GM12878 (cell line): ENCODE results near the gene BARX2. TPM values are rescaled to one million over a fixed set of nuclear protein-coding genes. Genes with fewer than 3 reads are reported as not detected.

Experiments
- ATAC-seq: fragments of 200-7000 bp; cut with Tn5 transposase; 3 replicates; pipeline ENCODE4 v1.9.1; 2020; ENCODE audit warnings: mild to moderate bottlenecking, moderate library complexity
- BruUV-seq: library from RNA; stranded (reverse); fragments of 400-500 nt; replicated peaks from 2 replicates; lab custom pipeline; 2021; lab: Mats Ljungman, UMichigan
- CTCF ChIA-PET: fragments of 300-600 bp; sonication (Branson Sonifier 250); formaldehyde crosslinking; extraction: SDS; loops from one replicate; lab custom pipeline; 2021; ENCODE audit warnings: inconsistent platforms; lab: Yijun Ruan, JAX
- POLR2A ChIA-PET: fragments of 350-600 bp; formaldehyde crosslinking; extraction: SDS; loops from one replicate; lab custom pipeline; 2021; ENCODE audit warnings: inconsistent platforms; lab: Charles Lee
- RAD21 ChIA-PET: fragments of 300-600 bp; sonication (Branson Sonifier 250); formaldehyde crosslinking; loops from one replicate; lab custom pipeline; 2023; ENCODE audit warnings: antibody characterized with exemption; ENCODE audit not compliant: unreplicated experiment; lab: Charles Lee
- SMC1A ChIA-PET: fragments of 300-600 bp; sonication (Branson Sonifier 250); formaldehyde crosslinking; loops from one replicate; lab custom pipeline; 2023; ENCODE audit not compliant: unreplicated experiment, uncharacterized antibody; lab: Charles Lee
- DNase-seq: peaks from one replicate; pipeline ENCODE4 v3.0.0-alpha.2; 2011; ENCODE audit warnings: low read depth, low spot score
- FAIRE-seq: peaks from 3 replicates; lab custom pipeline; 2011; peaks lifted over from hg19 to GRCh38; lab: Jason Lieb, UNC
- H2AFZ ChIP-seq: 2 replicates; pipeline ENCODE4 v1.6.0; 2011; ENCODE audit warnings: low read depth, low read length, control low read depth; ENCODE audit not compliant: control insufficient read depth
- H3K27ac ChIP-seq: 2 replicates; pipeline ENCODE4 v1.5.1; 2011; ENCODE audit warnings: control low read depth; ENCODE audit not compliant: control insufficient read depth, insufficient read depth
- H3K27me3 ChIP-seq, 2 experiments: replicated peaks in 1 of 2; 2 replicates each; pipeline versions ENCODE4 v1.6.0 to v1.6.1; 2011; ENCODE audit warnings: low read length in 1 of 2; ENCODE audit not compliant: control insufficient read depth in 2 of 2, insufficient read depth in 2 of 2
- H3K36me3 ChIP-seq, 2 experiments: 2 replicates each; pipeline ENCODE4 v1.5.1; 2011; ENCODE audit warnings: low read length in 1 of 2; ENCODE audit not compliant: control insufficient read depth in 2 of 2, insufficient read depth in 2 of 2
- H3K4me1 ChIP-seq: 2 replicates; pipeline ENCODE4 v1.6.1; 2011; ENCODE audit warnings: mild to moderate bottlenecking, low read length, moderate library complexity, mixed read lengths; ENCODE audit not compliant: control insufficient read depth, insufficient read depth
- H3K4me2 ChIP-seq: 2 replicates; pipeline ENCODE4 v1.6.0; 2011; ENCODE audit warnings: control low read depth; ENCODE audit not compliant: control insufficient read depth, insufficient read depth
- H3K4me3 ChIP-seq: fragments of 200-600 bp; sonication (generic); 2 replicates; pipeline ENCODE4 v1.5.1; 2016
- H3K79me2 ChIP-seq: 2 replicates; pipeline ENCODE4 v1.6.0; 2011; ENCODE audit warnings: low read length; ENCODE audit not compliant: control insufficient read depth, insufficient read depth
- H3K9ac ChIP-seq: 2 replicates; pipeline ENCODE4 v1.8.0; 2011; ENCODE audit warnings: low read length, control low read depth, mixed read lengths; ENCODE audit not compliant: control insufficient read depth, insufficient read depth
- H3K9me3 ChIP-seq: replicated peaks from 3 replicates; pipeline ENCODE4 v1.5.1; 2011; ENCODE audit warnings: mild to moderate bottlenecking, low read length; ENCODE audit not compliant: control insufficient read depth, insufficient read depth
- H4K20me1 ChIP-seq: 2 replicates; pipeline ENCODE4 v1.6.0; 2011; ENCODE audit not compliant: control insufficient read depth, insufficient read depth
- CBX3 ChIP-seq: fragments of 200-600 bp; sonication (generic); IDR thresholded peaks from 2 replicates; pipeline ENCODE4 v1.6.1; 2016; ENCODE audit warnings: low read depth, borderline replicate concordance
- CHD1 ChIP-seq: IDR thresholded peaks from 2 replicates; pipeline ENCODE4 v1.6.1; 2012; ENCODE audit warnings: low read depth, low read length, improper control_type of control experiment
- CHD2 ChIP-seq: IDR thresholded peaks from 2 replicates; pipeline ENCODE4 v1.6.1; 2011; ENCODE audit warnings: low read depth, low read length, improper control_type of control experiment, borderline replicate concordance
- ELK1 ChIP-seq: IDR thresholded peaks from 2 replicates; pipeline ENCODE4 v1.6.1; 2012; ENCODE audit warnings: low read depth, low read length, improper control_type of control experiment
- ETV6 ChIP-seq, 2 experiments: fragments of 450-650 bp in 1 of 2; IDR thresholded peaks in 1 of 2; conservative IDR thresholded peaks in 1 of 2; 2 replicates each; pipeline ENCODE4 v1.6.1; 2014; ENCODE audit warnings: antibody characterized with exemption in 1 of 2, borderline replicate concordance in 1 of 2, low read depth in 1 of 2, mild to moderate bottlenecking in 1 of 2, moderate library complexity in 1 of 2
- EZH2 ChIP-seq: IDR thresholded peaks from 2 replicates; pipeline ENCODE4 v1.6.1; 2012; ENCODE audit warnings: low read depth, mild to moderate bottlenecking, control low read depth, inconsistent platforms, low read length, borderline replicate concordance; ENCODE audit not compliant: control insufficient read depth
- GABPA ChIP-seq: IDR thresholded peaks from 2 replicates; pipeline ENCODE4 v1.6.1; 2014; ENCODE audit warnings: antibody characterized with exemption, low read depth, mild to moderate bottlenecking, inconsistent platforms
- LARP7 ChIP-seq: fragments of 450-650 bp; IDR thresholded peaks from 2 replicates; pipeline ENCODE4 v1.6.1; 2017; ENCODE audit warnings: mild to moderate bottlenecking
- MLLT1 ChIP-seq: fragments of 450-650 bp; IDR thresholded peaks from 2 replicates; pipeline ENCODE4 v1.6.1; 2016; ENCODE audit warnings: mild to moderate bottlenecking
- NFXL1 ChIP-seq: fragments of 450-650 bp; IDR thresholded peaks from 2 replicates; pipeline ENCODE4 v1.6.1; 2017; ENCODE audit warnings: antibody characterized with exemption, mild to moderate bottlenecking, borderline replicate concordance
- NR2F1 ChIP-seq: fragments of 450-650 bp; conservative IDR thresholded peaks from 2 replicates; pipeline ENCODE4 v1.6.1; 2017; ENCODE audit warnings: mild to moderate bottlenecking
- RAD51 ChIP-seq: fragments of 450-650 bp; IDR thresholded peaks from 2 replicates; pipeline ENCODE4 v1.6.1; 2016; ENCODE audit warnings: moderate library complexity, mild to moderate bottlenecking, inconsistent platforms
- RBBP5 ChIP-seq: fragments of 200-600 bp; sonication (generic); conservative IDR thresholded peaks from 2 replicates; pipeline ENCODE4 v1.6.1; 2016
- SREBF1 ChIP-seq: IDR thresholded peaks from 2 replicates; pipeline ENCODE4 v1.6.1; 2012; ENCODE audit warnings: mild to moderate bottlenecking, low read length
- SUPT20H ChIP-seq: IDR thresholded peaks from 2 replicates; pipeline ENCODE4 v1.6.1; 2011; ENCODE audit warnings: low read depth, mild to moderate bottlenecking, low read length, moderate library complexity, borderline replicate concordance; ENCODE audit not compliant: control insufficient read depth
- TARDBP ChIP-seq: IDR thresholded peaks from 2 replicates; pipeline ENCODE4 v1.6.1; 2016; ENCODE audit warnings: borderline replicate concordance
- ZBED1 ChIP-seq: IDR thresholded peaks from 2 replicates; pipeline ENCODE4 v1.6.1; 2016; ENCODE audit warnings: borderline replicate concordance
- ZBTB33 ChIP-seq: fragments of 450-650 bp; IDR thresholded peaks from 2 replicates; pipeline ENCODE4 v1.6.1; 2017; ENCODE audit warnings: mild to moderate bottlenecking
- ZNF24 ChIP-seq: fragments of 450-650 bp; IDR thresholded peaks from 2 replicates; pipeline ENCODE4 v1.6.1; 2017; ENCODE audit warnings: antibody characterized with exemption, mild to moderate bottlenecking
- WGBS: methylation state at CpG from one replicate; pipeline ENCODE4 v1.1.6; 2016; ENCODE audit warnings: low lambda C conversion rate; ENCODE audit not compliant: insufficient replicate concordance, insufficient coverage; ENCODE audit errors: missing lambda C conversion rate; 5-methylcytosine and 5-hydroxymethylcytosine counted together
- in situ Hi-C: fragments of 300-500 bp; cut with MboI; formaldehyde crosslinking; loops from 9 replicates; pipeline ENCODE4 v1.14.3; 2018; ENCODE audit warnings: mixed read lengths
- intact Hi-C: fragments of 100-400 bp; cut with micrococcal nuclease; formaldehyde crosslinking; loops from one replicate; pipeline ENCODE4 v1.14.2; 2022; ENCODE audit not compliant: unreplicated experiment
- polyA plus RNA-seq, 11 experiments: library from polyadenylated mRNA; depleted of rRNA in 4 of 11; unstranded in 6 of 11; stranded (reverse) in 5 of 11; fragments of >200 nt; fragmentation: Nextera tagmentation in 4 of 11; fragmentation: Illumina TruSeq in 1 of 11; extraction: Ambion mirVana in 4 of 11; extraction: Trizol in 1 of 11; gene quantifications; 1 replicate in 1 of 11; 2 replicates in 10 of 11; pipeline versions ENCODE4 v1.2.1 to v1.2.3, GENCODE V29; 2011 to 2016; ENCODE audit warnings: inconsistent platforms in 2 of 11, missing spikeins in 2 of 11, low read depth in 1 of 11
- total RNA-seq, 4 experiments: library from RNA; depleted of rRNA in 3 of 4; stranded (reverse); fragments of >200 nt in 3 of 4; fragmentation: Illumina TruSeq in 1 of 4; extraction: Trizol in 1 of 4; gene quantifications; 2 replicates each; pipeline versions ENCODE4 v1.2.1 to v1.2.3, GENCODE V29; 2013 to 2021

The BARX2 gene
- total and polyA plus RNA-seq, 10 of the 15 experiments (the other 5 are each of a cell fraction or from before 2014, with no cell fraction given) = 0.07 to 0.84 TPM; not detected in 8

GRCh38 chr11:129383502-129383901, 7.9 kb downstream of the BARX2 start:
- CTCF ChIA-PET = no interaction called here
- no peaks in the 10 kb centered on the region for H4K20me1 ChIP-seq
- no peaks in the 10 kb centered on the region for H3K79me2 ChIP-seq
- H3K36me3 ChIP-seq = no peaks in the 10 kb centered on the region
- in situ Hi-C loops (no loop called here), intact Hi-C loops (no loop called here)
- H3K27ac ChIP-seq = no peak overlapping the region
- WGBS = 65% methylated on average over 5 of the region's 5 CpGs
- FAIRE-seq (no peak), ATAC-seq (no peak)
- H3K27me3 ChIP-seq = peaks cover 0 to 3% of the 10 kb centered on the region in 2 experiments; a peak in 3 of 4 replicates
- no peak overlapping the region for H3K4me3 ChIP-seq
- BruUV-seq = no TSS peak
- no peaks in the 10 kb centered on the region for H3K4me1 ChIP-seq
- SMC1A ChIA-PET = no interaction called here
- POLR2A ChIA-PET = no interaction called here
- no peak overlapping the region for H3K4me2 ChIP-seq
- no peaks in the 10 kb centered on the region for H3K9me3 ChIP-seq
- RAD21 ChIA-PET = no interaction called here
- TF ChIP-seq ELK1 (no peak), CHD2 (no peak), SUPT20H (no peak), EZH2 (no peak), RAD51 (no peak), GABPA (no peak), CBX3 (no peak), SREBF1 (no peak), ZBTB33 (no peak), TARDBP (no peak), LARP7 (no peak), NFXL1 (no peak), RBBP5 (no peak), MLLT1 (no peak), ETV6 (conservative IDR thresholded peaks at IDR 0.05 in 1 of 2, IDR thresholded peaks at IDR 0.05 in 1 of 2; ENCODE audit: borderline replicate concordance in 1 of 2, low read depth in 1 of 2) (no peak), ZBED1 (no peak), ZNF24 (no peak), CHD1 (no peak), NR2F1 (no peak)
- TF ChIP-seq, all 136 proteins: peak for 0
- Histone ChIP-seq H2AFZ (no peak overlapping the region), H3K9ac (no peak overlapping the region)
- no peak for DNase-seq
